HG03575 (cell line): Measurements from ENCODE around the gene PGS1.

Experiments used
- ATAC-seq: cut with Tn5 transposase; IDR thresholded peaks from one replicate; pipeline ENCODE4 v1.9.1; 2021; ENCODE audit not compliant: unreplicated experiment, insufficient number of reproducible peaks, low FRiP score; ENCODE audit errors: extremely low read depth

The PGS1 gene

DNA sequence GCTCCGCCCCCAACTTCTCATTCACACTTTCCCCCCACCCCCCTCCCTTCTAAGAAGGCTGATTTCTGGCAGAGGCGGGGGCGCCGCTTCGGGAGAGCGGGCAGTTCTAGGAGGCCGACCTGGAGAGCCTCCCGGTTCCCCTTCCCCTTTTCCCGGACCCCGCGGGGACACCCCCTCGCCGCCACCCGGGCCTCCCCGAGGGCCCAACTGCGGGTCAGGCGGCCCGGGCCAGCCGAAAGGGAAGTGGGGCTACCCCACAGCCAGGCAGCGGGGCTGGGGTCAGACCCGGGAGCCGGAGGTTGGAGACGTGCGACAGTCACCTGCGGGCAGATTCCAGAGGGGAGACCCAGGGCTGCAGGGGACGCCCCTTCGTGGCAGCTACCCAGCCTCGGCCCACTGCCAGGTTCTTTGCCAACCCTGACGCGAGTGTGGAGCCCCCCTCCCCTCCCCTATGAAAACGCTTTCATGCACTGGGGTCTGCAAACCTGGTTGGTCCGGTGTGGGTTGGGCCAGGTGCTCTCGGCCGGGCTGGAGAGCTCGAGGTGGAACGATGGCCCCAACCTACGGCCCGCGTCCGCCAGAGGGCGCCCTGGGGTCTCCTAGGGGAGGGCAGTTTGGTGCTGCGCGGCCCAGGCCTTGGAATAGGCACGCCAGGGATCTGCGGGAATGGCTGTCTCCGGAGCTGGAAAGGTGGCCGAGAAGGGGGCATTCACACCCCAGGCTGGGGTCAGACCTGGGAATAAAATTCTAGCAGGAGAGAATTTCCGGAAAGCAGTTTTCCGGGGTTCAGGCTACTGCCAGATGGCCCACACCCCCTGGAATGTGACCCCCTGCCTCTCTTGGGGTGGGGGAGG lies 17.9 kb upstream of the PGS1 start:
- ATAC-seq: no peak

DNA sequence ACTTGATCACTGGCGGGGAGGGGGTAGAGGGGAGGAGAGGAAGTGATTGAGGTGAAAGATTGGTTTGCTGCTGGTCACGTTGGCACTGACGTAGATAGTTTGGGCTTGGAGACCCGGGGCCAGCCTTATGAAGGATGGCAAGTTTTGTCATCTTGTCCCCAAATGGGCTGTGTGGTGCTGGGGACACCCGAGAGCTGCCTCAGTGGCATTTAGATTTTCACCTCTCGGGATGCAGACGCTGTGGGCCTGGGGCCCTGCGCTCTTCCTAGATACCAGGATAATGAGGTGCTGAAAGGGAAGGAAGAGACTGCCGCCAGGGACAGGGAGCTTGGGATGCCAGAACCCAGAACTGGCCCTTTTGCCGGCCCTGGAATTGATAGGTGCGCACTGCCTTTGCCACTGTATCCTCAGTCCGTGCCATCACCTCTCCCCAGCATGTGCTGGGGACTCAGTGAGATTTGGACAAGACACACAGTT lies 17.2 kb upstream of the PGS1 start:
- no peak for ATAC-seq

DNA sequence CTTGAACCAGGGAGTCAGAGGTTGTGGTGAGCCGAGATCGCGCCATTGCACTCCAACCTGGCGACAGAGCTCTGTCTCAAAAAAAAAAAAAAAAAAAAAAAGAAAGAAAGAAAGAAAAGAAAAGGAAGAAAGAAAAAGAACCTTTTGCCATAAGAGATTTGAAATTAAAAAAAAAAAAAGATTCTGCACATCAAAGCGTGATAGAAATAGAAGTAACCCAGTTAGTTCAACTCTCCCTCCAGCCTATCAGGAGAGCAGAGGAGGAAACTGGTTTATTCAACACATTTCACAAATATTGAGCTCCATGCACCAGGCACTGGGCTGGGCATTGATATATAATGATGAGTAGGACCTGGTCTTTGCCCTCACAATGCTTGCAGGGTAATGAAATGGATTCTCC lies 16.2 kb upstream of the PGS1 start:
- ATAC-seq: no peak

- ATAC-seq: no peak
These were observed 15.8 kb upstream of the PGS1 start for GRCh38 chr17:78362671-78363070.

- ATAC-seq: no peak
These were observed 13.8 kb upstream of the PGS1 start for GRCh38 chr17:78364436-78365281.

DNA sequence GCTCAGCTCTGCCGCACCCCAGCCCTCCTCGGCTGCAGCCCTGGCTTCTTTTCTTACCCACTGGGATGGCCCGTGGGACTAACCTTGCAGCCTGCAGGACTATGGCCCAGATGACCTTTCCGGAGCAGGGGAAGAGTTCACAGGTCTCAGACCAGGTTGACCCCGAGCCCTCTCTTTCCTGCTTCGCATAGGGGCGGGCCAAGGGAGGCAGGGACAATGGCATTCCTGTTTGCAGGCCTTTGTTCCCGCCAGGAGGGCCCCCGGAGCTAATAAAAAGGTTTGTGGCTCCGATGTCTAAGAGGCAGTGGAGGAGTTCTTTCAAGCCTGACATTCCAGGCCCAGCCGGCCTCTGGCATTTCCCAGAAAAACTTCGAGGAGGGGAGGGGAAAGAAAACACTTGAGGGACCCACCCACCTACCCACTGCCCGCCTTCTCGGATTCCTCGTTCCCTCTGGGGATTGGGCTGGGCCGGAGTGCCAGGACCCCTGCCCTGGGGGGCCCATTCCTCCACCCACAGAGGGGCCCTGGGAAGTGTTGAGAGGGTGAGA lies 12.8 kb upstream of the PGS1 start:
- no peak for ATAC-seq

- no peak for ATAC-seq
These were observed 12.2 kb upstream of the PGS1 start for GRCh38 chr17:78366109-78366848.

DNA sequence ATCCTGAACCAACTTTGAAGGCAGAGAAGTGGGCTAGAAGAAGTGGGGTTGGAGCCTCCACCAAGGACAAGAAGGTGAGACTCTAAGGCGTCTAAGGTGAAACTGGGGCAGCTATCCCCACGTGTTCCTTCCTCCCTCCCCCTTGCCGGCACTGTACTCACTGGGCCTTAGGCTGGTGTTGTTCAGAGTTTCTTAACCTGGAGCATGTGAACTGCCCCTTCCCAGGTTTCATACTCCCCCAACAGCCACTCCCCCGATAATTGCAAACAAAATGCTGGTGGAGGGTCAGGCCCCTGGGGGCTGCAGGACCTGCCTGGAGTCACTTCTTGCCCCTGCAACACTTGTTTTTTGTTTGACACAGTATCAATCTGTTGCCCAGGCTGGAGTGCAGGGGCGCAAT lies 11.3 kb upstream of the PGS1 start:
- no peak for ATAC-seq

DNA sequence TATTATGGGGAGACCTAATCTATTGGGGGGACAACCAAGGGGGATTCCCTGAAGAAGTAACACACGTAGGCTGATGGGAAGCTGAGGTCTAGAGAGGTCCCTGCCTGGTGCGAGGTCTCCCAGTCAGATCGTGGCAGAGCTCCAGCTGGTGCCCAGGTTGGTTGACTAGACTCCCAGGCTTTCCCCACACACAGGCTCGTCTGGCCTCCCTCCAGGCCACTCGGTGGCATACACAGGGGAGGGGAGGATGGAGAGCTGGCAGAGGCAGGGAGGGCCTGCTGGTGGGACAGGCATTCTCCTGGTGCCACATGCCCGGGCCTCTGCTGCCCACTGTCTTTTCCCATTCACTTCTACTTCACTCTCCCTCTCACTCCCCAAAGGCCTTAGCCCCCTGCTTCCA lies 10.1 kb upstream of the PGS1 start:
- ATAC-seq: no peak

DNA sequence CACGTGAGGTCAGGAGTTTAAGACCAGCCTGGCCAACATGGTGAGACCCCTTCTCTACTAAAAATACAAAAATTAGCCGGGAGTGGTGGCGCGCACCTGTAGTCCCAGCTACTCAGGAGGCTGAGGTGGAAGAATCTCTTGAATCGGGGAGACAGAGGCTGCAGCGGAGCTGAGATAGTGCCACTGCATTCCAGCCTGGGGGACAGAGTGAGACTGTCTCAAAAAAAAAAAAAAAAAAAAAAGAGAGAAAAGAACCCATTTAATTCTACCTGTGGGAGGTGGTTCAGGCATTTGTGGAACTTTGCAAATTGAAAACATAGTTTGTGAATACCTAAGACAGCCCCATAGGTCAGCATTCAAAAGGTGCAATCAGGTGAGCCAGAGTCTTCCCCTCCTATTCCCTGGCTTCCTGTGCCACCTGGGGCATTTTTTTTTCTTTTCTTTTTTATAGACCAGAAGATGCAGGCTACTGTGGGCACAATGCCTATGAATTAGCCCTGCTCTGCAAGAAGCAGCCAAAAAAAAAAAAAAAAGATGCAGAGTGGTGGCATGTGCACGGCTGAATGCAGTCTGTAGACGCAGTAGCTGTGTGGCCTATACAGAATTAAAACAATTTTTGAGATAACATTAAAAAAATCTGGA lies 9.5 kb upstream of the PGS1 start:
- ATAC-seq: no peak

GRCh38 chr17:78369791-78370381 lies 8.6 kb upstream of the PGS1 start:
- no peak for ATAC-seq

GRCh38 chr17:78371056-78371455 lies 7.4 kb upstream of the PGS1 start:
- no peak for ATAC-seq

- ATAC-seq: no peak
These were observed 5.6 kb upstream of the PGS1 start for GRCh38 chr17:78372841-78373240.

DNA sequence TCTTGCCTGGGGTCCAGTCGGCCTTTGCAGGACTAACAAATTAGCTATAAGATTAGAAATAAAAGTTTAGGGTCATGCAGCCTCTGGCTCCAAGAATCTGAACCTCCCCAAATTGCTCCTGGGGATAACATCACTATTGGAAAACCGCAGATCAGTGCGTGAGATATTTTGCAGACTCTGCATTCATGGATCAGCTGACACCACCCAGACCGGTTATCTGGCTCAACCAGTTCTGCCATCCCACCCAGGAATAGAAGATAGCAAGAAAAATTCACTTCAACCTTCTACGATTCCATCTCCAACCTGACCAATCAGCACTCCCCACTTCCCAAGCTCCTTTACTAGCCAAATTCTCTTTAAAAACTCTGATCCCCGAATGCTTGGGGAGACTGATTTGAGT lies 4.3 kb upstream of the PGS1 start:
- no peak for ATAC-seq

GRCh38 chr17:78374631-78375274 lies 3.7 kb upstream of the PGS1 start:
- no peak for ATAC-seq

- ATAC-seq: no peak
These were observed 2.9 kb upstream of the PGS1 start for GRCh38 chr17:78375401-78376151.

DNA sequence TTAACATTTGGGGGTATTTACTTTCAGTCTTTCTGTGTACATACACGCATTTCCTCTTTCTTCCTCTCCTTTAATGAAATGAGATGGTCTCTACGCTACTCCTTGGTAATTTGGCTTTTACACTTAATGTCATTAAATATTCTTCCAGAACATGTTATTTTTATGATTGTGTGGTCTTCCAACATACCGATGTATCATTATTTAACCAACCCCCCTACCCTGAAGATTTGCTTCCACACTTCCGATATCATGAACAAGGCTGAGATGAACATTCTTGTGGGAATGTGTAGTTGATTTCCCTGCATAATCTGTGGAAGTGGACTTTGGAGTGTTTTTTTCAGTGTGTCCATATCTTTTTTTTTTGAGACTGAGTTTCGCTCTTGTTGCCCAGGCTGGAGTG lies 2.3 kb upstream of the PGS1 start:
- no peak for ATAC-seq
